HEK293 (cell line): ENCODE measurements around the gene CCDC190.

Experiments used
- EGR2 ChIP-seq: fragments of 450-650 bp; formaldehyde crosslinking; IDR thresholded peaks from 2 replicates; pipeline ENCODE4 v1.5.1; 2016; ENCODE audit warnings: low read depth, missing biosample characterization, missing genetic modification characterization
- IKZF3 ChIP-seq: fragments of 450-650 bp; IDR thresholded peaks from 2 replicates; pipeline ENCODE4 v1.5.0; 2018; ENCODE audit warnings: missing biosample characterization, mild to moderate bottlenecking, missing genetic modification characterization, moderate library complexity
- KLF1 ChIP-seq: fragments of 450-650 bp; formaldehyde crosslinking; IDR thresholded peaks from 2 replicates; pipeline ENCODE4 v1.5.1; 2016; ENCODE audit warnings: missing biosample characterization, missing genetic modification characterization
- MYNN ChIP-seq: fragments of 450-650 bp; formaldehyde crosslinking; IDR thresholded peaks from 2 replicates; pipeline ENCODE4 v1.5.1; 2016; ENCODE audit warnings: missing biosample characterization, missing genetic modification characterization, borderline replicate concordance
- OVOL3 ChIP-seq: fragments of 450-650 bp; formaldehyde crosslinking; IDR thresholded peaks from 2 replicates; pipeline ENCODE4 v1.5.1; 2016; ENCODE audit warnings: missing biosample characterization, missing genetic modification characterization
- SP2 ChIP-seq: fragments of 450-650 bp; formaldehyde crosslinking; IDR thresholded peaks from 2 replicates; pipeline ENCODE4 v1.5.1; 2016; ENCODE audit warnings: missing biosample characterization, missing genetic modification characterization
- ZBTB48 ChIP-seq: fragments of 450-650 bp; formaldehyde crosslinking; IDR thresholded peaks from 2 replicates; pipeline ENCODE4 v1.5.1; 2016; ENCODE audit warnings: missing biosample characterization, missing genetic modification characterization
- ZBTB7A ChIP-seq: fragments of 450-650 bp; formaldehyde crosslinking; IDR thresholded peaks from 2 replicates; pipeline ENCODE4 v1.5.1; 2016; ENCODE audit warnings: low read depth, missing biosample characterization, missing genetic modification characterization
- ZNF121 ChIP-seq: fragments of 450-650 bp; formaldehyde crosslinking; IDR thresholded peaks from 2 replicates; pipeline ENCODE4 v1.5.1; 2016; ENCODE audit warnings: missing biosample characterization, missing genetic modification characterization
- ZNF157 ChIP-seq: fragments of 450-650 bp; formaldehyde crosslinking; IDR thresholded peaks from 2 replicates; pipeline ENCODE4 v1.5.1; 2016; ENCODE audit warnings: missing biosample characterization, missing genetic modification characterization
- ZNF174 ChIP-seq: fragments of 450-650 bp; formaldehyde crosslinking; IDR thresholded peaks from 2 replicates; pipeline ENCODE4 v1.5.0; 2017; ENCODE audit warnings: missing biosample characterization, mild to moderate bottlenecking, missing genetic modification characterization
- ZNF2 ChIP-seq: fragments of 450-650 bp; formaldehyde crosslinking; IDR thresholded peaks from 2 replicates; pipeline ENCODE4 v1.5.1; 2016; ENCODE audit warnings: missing biosample characterization, missing genetic modification characterization
- ZNF341 ChIP-seq: fragments of 450-650 bp; formaldehyde crosslinking; IDR thresholded peaks from 2 replicates; pipeline ENCODE4; 2016; ENCODE audit warnings: low read depth, missing biosample characterization, missing genetic modification characterization
- ZNF404 ChIP-seq: fragments of 450-650 bp; formaldehyde crosslinking; IDR thresholded peaks from 2 replicates; pipeline ENCODE4 v1.5.1; 2017; ENCODE audit warnings: missing biosample characterization, missing genetic modification characterization
- ZNF48 ChIP-seq: fragments of 450-650 bp; formaldehyde crosslinking; IDR thresholded peaks from 2 replicates; pipeline ENCODE4 v1.5.1; 2016; ENCODE audit warnings: missing biosample characterization, missing genetic modification characterization
- ZNF529 ChIP-seq: fragments of 450-650 bp; formaldehyde crosslinking; IDR thresholded peaks from 2 replicates; pipeline ENCODE4 v1.5.1; 2017; ENCODE audit warnings: missing genetic modification characterization, missing biosample characterization; ENCODE audit not compliant: insufficient replicate concordance
- ZNF658 ChIP-seq: fragments of 450-650 bp; formaldehyde crosslinking; IDR thresholded peaks from 2 replicates; pipeline ENCODE4; 2016; ENCODE audit warnings: missing biosample characterization, missing genetic modification characterization
- ZNF777 ChIP-seq: fragments of 450-650 bp; formaldehyde crosslinking; IDR thresholded peaks from 2 replicates; pipeline ENCODE4 v1.5.1; 2017; ENCODE audit warnings: missing biosample characterization, missing genetic modification characterization, borderline replicate concordance
- ZNF792 ChIP-seq: fragments of 450-650 bp; formaldehyde crosslinking; IDR thresholded peaks from 2 replicates; pipeline ENCODE4 v1.5.1; 2016; ENCODE audit warnings: missing biosample characterization, missing genetic modification characterization
- ZSCAN16 ChIP-seq: fragments of 450-650 bp; formaldehyde crosslinking; IDR thresholded peaks from 2 replicates; pipeline ENCODE4 v1.5.1; 2016; ENCODE audit warnings: missing biosample characterization, missing genetic modification characterization
- TF ChIP-seq, protein P1 (sequence below): fragments of 450-650 bp; formaldehyde crosslinking; IDR thresholded peaks from 2 replicates; pipeline ENCODE4 v1.5.1; 2016; ENCODE audit warnings: missing biosample characterization, missing genetic modification characterization
- TF ChIP-seq, protein P2 (sequence below): IDR thresholded peaks from 2 replicates; pipeline ENCODE4 v1.6.1; 2011; ENCODE audit warnings: mild to moderate bottlenecking, low read depth, low read length, borderline replicate concordance
- TF ChIP-seq, protein P3 (sequence below): fragments of 450-650 bp; formaldehyde crosslinking; IDR thresholded peaks from 2 replicates; pipeline ENCODE4 v1.5.1; 2016; ENCODE audit warnings: missing biosample characterization, missing genetic modification characterization
- TF ChIP-seq, protein P4 (sequence below): fragments of 450-650 bp; formaldehyde crosslinking; conservative IDR thresholded peaks from 2 replicates; pipeline ENCODE4 v1.5.1; 2016; ENCODE audit warnings: low read depth, missing biosample characterization, missing genetic modification characterization
- TF ChIP-seq, protein P5 (sequence below): fragments of 450-650 bp; IDR thresholded peaks from 2 replicates; pipeline ENCODE4 v1.5.1; 2018; ENCODE audit warnings: missing biosample characterization, missing genetic modification characterization
- TF ChIP-seq, protein P6 (sequence below): fragments of 450-650 bp; formaldehyde crosslinking; IDR thresholded peaks from 2 replicates; pipeline ENCODE4 v1.5.1; 2017; ENCODE audit warnings: missing biosample characterization, missing genetic modification characterization
- TF ChIP-seq, protein P7 (sequence below): fragments of 450-650 bp; formaldehyde crosslinking; IDR thresholded peaks from 2 replicates; pipeline ENCODE4 v1.5.1; 2017; ENCODE audit warnings: missing biosample characterization, mild to moderate bottlenecking, missing genetic modification characterization, moderate library complexity

CCDC190 gene

DNA sequence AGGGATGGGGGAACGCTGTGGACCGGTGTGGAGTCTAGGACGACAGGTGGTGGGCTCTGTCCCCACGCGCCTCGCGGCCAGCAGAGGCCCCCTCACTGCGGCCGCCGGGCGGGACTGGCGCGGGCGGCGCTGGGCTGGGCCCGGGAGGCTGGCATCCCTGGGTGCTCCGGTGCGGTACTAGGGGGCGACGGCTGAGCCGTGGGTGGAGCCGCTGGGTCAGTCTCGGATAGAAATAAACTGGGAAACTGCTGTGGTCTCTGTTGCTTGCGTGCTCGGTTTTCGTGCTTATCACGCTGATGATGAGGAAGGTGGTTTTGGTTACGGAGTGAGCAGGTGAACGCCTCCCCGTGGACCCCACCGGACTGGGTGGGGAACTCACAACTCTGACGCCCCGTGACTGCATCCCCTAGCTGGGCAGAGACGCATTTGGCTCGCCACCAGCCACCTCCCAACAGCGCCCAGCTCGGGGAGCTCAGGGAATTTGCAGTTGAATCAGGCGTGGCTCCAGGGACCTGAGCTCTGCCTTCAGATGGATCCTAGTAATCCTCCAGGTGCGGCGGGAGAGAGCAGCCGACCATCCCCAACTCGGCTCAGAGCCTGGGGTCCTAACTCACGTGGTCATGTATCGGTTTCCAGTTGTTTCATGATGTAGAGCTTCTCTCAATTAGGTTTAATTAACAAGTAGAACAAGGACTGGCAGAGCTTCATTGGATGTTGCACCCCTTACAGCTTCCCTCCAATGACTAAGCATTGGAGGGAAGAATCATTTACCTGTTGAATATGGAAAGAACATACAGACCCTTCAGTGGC, 38.4 kb downstream of the CCDC190 start (continued):
- TF ChIP-seq, protein P1, sequence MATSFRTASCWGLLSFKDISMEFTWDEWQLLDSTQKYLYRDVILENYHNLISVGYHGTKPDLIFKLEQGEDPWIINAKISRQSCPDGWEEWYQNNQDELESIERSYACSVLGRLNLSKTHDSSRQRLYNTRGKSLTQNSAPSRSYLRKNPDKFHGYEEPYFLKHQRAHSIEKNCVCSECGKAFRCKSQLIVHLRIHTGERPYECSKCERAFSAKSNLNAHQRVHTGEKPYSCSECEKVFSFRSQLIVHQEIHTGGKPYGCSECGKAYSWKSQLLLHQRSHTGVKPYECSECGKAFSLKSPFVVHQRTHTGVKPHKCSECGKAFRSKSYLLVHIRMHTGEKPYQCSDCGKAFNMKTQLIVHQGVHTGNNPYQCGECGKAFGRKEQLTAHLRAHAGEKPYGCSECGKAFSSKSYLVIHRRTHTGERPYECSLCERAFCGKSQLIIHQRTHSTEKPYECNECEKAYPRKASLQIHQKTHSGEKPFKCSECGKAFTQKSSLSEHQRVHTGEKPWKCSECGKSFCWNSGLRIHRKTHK (tag by site-specific recombination) = no peak
- TF ChIP-seq ZNF792 (tag by site-specific recombination) (no peak), ZNF48 (tag by site-specific recombination) (no peak), ZSCAN16 (tag by site-specific recombination) (no peak), ZNF174 (tag by site-specific recombination) (no peak), ZNF157 (no peak), EGR2 (tag by site-specific recombination) (peak; percentile 54; the same call in 1 of the 2 replicates), KLF1 (peak; percentile 91), MYNN (tag by site-specific recombination) (no peak), ZNF529 (no peak), OVOL3 (tag by site-specific recombination) (no peak), SP2 (tag by site-specific recombination) (no peak; the same call in 1 of the 2 replicates), IKZF3 (tag by site-specific recombination) (no peak), ZNF121 (no peak), ZNF341 (tag by site-specific recombination) (no peak), ZNF658 (no peak), ZNF2 (tag by site-specific recombination) (no peak), ZBTB7A (tag by site-specific recombination) (no peak), ZNF777 (tag by site-specific recombination) (no peak), ZBTB48 (tag by site-specific recombination) (peak; percentile 89), ZNF404 (no peak)
- TF ChIP-seq, protein P2, sequence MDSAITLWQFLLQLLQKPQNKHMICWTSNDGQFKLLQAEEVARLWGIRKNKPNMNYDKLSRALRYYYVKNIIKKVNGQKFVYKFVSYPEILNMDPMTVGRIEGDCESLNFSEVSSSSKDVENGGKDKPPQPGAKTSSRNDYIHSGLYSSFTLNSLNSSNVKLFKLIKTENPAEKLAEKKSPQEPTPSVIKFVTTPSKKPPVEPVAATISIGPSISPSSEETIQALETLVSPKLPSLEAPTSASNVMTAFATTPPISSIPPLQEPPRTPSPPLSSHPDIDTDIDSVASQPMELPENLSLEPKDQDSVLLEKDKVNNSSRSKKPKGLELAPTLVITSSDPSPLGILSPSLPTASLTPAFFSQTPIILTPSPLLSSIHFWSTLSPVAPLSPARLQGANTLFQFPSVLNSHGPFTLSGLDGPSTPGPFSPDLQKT = no peak
- TF ChIP-seq, protein P3, sequence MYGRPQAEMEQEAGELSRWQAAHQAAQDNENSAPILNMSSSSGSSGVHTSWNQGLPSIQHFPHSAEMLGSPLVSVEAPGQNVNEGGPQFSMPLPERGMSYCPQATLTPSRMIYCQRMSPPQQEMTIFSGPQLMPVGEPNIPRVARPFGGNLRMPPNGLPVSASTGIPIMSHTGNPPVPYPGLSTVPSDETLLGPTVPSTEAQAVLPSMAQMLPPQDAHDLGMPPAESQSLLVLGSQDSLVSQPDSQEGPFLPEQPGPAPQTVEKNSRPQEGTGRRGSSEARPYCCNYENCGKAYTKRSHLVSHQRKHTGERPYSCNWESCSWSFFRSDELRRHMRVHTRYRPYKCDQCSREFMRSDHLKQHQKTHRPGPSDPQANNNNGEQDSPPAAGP (tag by site-specific recombination) = peak; percentile 70; the same call in 1 of the 2 replicates
- TF ChIP-seq, protein P4, sequence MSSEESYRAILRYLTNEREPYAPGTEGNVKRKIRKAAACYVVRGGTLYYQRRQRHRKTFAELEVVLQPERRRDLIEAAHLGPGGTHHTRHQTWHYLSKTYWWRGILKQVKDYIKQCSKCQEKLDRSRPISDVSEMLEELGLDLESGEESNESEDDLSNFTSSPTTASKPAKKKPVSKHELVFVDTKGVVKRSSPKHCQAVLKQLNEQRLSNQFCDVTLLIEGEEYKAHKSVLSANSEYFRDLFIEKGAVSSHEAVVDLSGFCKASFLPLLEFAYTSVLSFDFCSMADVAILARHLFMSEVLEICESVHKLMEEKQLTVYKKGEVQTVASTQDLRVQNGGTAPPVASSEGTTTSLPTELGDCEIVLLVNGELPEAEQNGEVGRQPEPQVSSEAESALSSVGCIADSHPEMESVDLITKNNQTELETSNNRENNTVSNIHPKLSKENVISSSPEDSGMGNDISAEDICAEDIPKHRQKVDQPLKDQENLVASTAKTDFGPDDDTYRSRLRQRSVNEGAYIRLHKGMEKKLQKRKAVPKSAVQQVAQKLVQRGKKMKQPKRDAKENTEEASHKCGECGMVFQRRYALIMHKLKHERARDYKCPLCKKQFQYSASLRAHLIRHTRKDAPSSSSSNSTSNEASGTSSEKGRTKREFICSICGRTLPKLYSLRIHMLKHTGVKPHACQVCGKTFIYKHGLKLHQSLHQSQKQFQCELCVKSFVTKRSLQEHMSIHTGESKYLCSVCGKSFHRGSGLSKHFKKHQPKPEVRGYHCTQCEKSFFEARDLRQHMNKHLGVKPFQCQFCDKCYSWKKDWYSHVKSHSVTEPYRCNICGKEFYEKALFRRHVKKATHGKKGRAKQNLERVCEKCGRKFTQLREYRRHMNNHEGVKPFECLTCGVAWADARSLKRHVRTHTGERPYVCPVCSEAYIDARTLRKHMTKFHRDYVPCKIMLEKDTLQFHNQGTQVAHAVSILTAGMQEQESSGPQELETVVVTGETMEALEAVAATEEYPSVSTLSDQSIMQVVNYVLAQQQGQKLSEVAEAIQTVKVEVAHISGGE = peak; percentile 49
- TF ChIP-seq, protein P5, sequence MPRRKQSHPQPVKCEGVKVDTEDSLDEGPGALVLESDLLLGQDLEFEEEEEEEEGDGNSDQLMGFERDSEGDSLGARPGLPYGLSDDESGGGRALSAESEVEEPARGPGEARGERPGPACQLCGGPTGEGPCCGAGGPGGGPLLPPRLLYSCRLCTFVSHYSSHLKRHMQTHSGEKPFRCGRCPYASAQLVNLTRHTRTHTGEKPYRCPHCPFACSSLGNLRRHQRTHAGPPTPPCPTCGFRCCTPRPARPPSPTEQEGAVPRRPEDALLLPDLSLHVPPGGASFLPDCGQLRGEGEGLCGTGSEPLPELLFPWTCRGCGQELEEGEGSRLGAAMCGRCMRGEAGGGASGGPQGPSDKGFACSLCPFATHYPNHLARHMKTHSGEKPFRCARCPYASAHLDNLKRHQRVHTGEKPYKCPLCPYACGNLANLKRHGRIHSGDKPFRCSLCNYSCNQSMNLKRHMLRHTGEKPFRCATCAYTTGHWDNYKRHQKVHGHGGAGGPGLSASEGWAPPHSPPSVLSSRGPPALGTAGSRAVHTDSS = peak; percentile 80
- TF ChIP-seq, protein P6, sequence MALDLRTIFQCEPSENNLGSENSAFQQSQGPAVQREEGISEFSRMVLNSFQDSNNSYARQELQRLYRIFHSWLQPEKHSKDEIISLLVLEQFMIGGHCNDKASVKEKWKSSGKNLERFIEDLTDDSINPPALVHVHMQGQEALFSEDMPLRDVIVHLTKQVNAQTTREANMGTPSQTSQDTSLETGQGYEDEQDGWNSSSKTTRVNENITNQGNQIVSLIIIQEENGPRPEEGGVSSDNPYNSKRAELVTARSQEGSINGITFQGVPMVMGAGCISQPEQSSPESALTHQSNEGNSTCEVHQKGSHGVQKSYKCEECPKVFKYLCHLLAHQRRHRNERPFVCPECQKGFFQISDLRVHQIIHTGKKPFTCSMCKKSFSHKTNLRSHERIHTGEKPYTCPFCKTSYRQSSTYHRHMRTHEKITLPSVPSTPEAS (tag by site-specific recombination) = no peak
- TF ChIP-seq, protein P7, sequence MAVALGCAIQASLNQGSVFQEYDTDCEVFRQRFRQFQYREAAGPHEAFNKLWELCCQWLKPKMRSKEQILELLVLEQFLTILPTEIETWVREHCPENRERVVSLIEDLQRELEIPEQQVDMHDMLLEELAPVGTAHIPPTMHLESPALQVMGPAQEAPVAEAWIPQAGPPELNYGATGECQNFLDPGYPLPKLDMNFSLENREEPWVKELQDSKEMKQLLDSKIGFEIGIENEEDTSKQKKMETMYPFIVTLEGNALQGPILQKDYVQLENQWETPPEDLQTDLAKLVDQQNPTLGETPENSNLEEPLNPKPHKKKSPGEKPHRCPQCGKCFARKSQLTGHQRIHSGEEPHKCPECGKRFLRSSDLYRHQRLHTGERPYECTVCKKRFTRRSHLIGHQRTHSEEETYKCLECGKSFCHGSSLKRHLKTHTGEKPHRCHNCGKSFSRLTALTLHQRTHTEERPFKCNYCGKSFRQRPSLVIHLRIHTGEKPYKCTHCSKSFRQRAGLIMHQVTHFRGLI = peak; percentile 87
